ENCODE results near the gene NPFF.

The NPFF gene

DNA sequence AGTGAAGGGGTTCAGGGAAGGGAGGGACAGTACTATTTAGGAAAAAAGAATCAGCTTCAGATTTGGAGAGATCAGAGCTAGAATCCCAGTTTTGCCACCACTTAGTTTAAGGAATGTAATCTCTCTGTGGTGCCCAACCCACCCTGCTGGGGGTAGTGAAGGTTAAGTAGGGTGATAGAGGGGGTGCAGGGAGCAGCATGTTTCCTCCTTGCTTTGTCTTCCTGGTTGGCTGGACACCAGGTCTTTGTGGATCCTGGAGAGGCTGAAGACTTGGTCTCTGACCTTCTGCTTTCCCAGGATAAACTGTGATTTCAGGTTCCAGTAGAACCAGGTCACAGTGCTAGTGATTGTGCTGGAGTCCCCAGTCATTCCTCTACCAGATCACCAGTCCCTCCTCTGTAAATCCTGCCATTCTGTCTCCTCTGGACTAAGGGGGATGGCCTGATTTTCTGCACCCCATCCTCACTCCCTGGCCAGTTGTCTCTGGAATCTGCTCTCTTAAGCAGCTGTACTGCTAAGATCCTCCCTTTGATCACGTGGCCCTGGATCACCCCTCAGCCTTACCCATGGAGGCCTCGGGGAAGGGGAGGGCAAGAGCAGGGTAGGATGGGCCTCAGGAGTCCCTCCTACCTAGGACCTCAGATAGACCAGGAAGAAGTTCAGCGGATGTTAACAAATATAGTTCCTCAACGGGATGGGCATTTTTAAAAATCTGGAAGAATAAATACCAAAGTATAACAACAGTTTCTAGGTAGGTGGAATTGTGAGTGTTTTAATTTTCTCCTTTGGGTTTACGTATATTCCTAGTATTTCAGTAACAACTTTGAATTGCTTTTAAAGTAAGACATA is 11.2 kb downstream of the NPFF start:
- peaks cover 0 to 5% of the 10 kb centered on the region in 2 donors for H3K27me3 ChIP-seq (ENCODE audit: control insufficient read depth in 1 of 2, insufficient read depth in 2 of 2, low read length in 2 of 2)
- peaks cover 37 to 40% of the 10 kb centered on the region in 2 donors for H3K4me1 ChIP-seq (ENCODE audit: control insufficient read depth in 1 of 2, insufficient read depth in 2 of 2, low read length in 2 of 2)
- no peak overlapping the region for H3K4me3 ChIP-seq (ENCODE audit: low read depth in 1 of 2, low read length in 2 of 2)
- H3K27ac ChIP-seq (ENCODE audit: low read depth, low read length) = peak overlapping the region; percentile 5
- H3K36me3 ChIP-seq (ENCODE audit: control insufficient read depth in 1 of 2, insufficient read depth in 2 of 2, low read length in 2 of 2) = no peaks in the 10 kb centered on the region
- peak overlapping the region in 1 of 2 donors; percentile 6 for H3K9ac ChIP-seq (ENCODE audit: low read depth in 1 of 2, low read length in 2 of 2)
- no peaks in the 10 kb centered on the region for H3K9me3 ChIP-seq (ENCODE audit: control insufficient read depth in 1 of 2, low read length in 2 of 2)

DNA sequence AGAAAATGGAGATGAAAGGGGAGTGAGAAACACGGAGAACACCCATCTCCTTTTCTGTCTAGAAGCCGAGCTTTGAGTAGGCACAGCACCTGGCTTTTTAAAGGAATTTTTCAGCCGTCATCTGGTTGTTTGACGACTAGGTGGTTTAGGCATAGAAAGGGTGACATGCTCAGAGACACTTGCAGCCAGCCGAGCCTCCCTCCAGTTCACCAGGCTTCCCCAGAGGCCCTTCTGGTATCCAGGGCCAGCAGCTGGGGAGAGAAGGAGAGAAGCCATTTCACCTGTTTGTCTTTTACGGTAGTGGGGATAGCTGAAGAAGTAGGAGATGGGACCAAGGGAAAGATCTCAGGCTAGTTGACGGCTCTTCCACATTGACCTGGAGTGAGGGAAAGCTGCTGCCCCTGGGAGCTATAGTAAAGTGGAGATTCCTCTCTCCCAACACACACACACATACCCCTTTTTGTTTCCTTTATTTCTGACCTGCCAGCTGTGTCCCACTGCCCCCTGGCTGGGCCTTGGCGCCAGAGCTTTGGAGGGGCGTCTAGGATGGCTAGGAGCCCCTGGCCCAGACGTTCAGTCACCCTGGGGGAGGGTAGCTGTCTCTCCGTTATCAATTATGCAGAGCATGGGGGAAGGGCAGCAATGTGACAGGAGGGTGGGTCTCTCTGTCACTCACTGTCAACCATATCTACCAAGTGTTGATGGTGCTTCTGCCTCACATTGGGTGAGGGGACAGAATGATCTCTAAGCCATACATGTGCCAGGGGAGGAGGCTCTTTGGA is 13.5 kb downstream of the NPFF start:
- peak overlapping the region; percentile 60 to 81 for H3K9ac ChIP-seq (ENCODE audit: low read depth in 1 of 2, low read length in 2 of 2)
- no peaks in the 10 kb centered on the region for H3K9me3 ChIP-seq (ENCODE audit: control insufficient read depth in 1 of 2, low read length in 2 of 2)
- H3K4me1 ChIP-seq (ENCODE audit: control insufficient read depth in 1 of 2, insufficient read depth in 2 of 2, low read length in 2 of 2) = peaks cover 27% of the 10 kb centered on the region in 2 donors
- H3K4me3 ChIP-seq (ENCODE audit: low read depth in 1 of 2, low read length in 2 of 2) = peak overlapping the region; percentile 75 to 96
- peaks cover 0 to 5% of the 10 kb centered on the region in 2 donors for H3K27me3 ChIP-seq (ENCODE audit: control insufficient read depth in 1 of 2, insufficient read depth in 2 of 2, low read length in 2 of 2)
- no peaks in the 10 kb centered on the region for H3K36me3 ChIP-seq (ENCODE audit: control insufficient read depth in 1 of 2, insufficient read depth in 2 of 2, low read length in 2 of 2)
- H3K27ac ChIP-seq (ENCODE audit: low read depth, low read length) = peak overlapping the region; percentile 81

DNA sequence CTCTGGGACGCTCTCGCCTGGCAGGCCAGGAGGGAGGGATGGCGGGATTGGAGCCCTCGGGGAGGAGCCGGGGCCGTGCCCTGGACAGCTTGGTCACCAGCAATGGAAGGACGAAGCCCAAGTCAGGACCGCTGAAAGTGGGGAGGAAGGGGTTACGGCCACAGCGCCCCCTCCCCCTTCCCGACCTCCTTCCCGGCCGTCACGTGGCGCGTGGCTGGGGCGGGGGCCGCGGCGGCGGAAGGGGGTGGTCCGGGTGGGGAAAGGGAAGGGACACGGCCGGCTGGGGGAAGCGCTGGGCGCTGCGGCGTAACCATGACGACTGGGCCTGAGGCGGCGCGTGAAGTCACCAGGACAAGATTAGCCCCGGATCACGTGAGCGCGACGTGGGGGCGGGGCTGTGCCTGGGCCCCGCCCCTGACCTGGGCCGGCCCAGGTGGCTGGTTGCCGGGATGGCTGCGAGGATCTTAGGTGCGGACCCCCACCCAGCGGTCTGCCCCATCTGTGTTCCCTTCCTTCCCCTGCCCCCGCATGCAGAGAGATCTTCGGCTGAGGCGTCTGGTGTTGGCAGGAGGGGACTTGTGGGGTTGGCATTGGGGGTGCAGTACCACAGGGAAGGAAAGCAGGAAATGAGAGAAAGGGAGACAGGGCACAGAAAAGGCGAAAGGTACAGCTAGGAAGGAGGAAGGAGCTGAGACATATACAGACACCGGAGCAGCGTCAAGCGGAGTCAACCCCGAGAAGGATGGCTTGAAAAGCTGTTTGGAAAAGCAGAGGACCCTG is 14.3 kb downstream of the NPFF start:
- Histone ChIP-seq H3K27me3 (ENCODE audit: control insufficient read depth in 1 of 2, insufficient read depth in 2 of 2, low read length in 2 of 2) (no peaks in the 10 kb centered on the region), H3K27ac (ENCODE audit: low read depth, low read length) (peak overlapping the region; percentile 81), H3K9ac (ENCODE audit: low read depth in 1 of 2, low read length in 2 of 2) (peak overlapping the region; percentile 60 to 81), H3K4me1 (ENCODE audit: control insufficient read depth in 1 of 2, insufficient read depth in 2 of 2, low read length in 2 of 2) (peaks cover 21 to 23% of the 10 kb centered on the region in 2 donors), H3K4me3 (ENCODE audit: low read depth in 1 of 2, low read length in 2 of 2) (peak overlapping the region; percentile 75 to 96), H3K9me3 (ENCODE audit: control insufficient read depth in 1 of 2, low read length in 2 of 2) (no peaks in the 10 kb centered on the region), H3K36me3 (ENCODE audit: control insufficient read depth in 1 of 2, insufficient read depth in 2 of 2, low read length in 2 of 2) (peaks cover 0 to under 1% of the 10 kb centered on the region in 2 donors)

DNA sequence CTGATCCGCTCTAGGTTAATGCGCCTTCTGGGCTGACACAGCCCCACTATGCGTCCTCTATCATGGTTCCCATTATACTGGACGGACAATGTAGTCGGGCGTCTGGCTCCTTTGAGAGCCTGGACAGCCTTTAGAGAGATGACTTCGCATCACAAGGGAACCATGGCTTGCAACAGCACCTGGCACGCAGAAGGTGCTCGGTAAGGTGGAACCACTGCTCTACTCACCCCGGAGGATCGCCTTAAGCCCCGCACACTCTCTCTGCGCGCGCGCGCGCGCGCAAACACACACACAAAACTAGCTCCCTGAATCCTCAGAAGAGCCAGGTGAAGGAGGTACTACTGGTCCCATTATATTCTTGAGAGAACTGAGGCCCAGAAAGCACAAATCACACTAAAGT is 15.1 kb downstream of the NPFF start:
- Histone ChIP-seq H3K27me3 (ENCODE audit: control insufficient read depth in 1 of 2, insufficient read depth in 2 of 2, low read length in 2 of 2) (no peaks in the 10 kb centered on the region), H3K27ac (ENCODE audit: low read depth, low read length) (peak overlapping the region; percentile 7), H3K9ac (ENCODE audit: low read depth in 1 of 2, low read length in 2 of 2) (peak overlapping the region in 1 of 2 donors; percentile 81), H3K4me1 (ENCODE audit: control insufficient read depth in 1 of 2, insufficient read depth in 2 of 2, low read length in 2 of 2) (peaks cover 21 to 23% of the 10 kb centered on the region in 2 donors), H3K36me3 (ENCODE audit: control insufficient read depth in 1 of 2, insufficient read depth in 2 of 2, low read length in 2 of 2) (peaks cover 0 to 9% of the 10 kb centered on the region in 2 donors), H3K9me3 (ENCODE audit: control insufficient read depth in 1 of 2, low read length in 2 of 2) (no peaks in the 10 kb centered on the region), H3K4me3 (ENCODE audit: low read depth in 1 of 2, low read length in 2 of 2) (peak overlapping the region in 1 of 2 donors; percentile 96)

DNA sequence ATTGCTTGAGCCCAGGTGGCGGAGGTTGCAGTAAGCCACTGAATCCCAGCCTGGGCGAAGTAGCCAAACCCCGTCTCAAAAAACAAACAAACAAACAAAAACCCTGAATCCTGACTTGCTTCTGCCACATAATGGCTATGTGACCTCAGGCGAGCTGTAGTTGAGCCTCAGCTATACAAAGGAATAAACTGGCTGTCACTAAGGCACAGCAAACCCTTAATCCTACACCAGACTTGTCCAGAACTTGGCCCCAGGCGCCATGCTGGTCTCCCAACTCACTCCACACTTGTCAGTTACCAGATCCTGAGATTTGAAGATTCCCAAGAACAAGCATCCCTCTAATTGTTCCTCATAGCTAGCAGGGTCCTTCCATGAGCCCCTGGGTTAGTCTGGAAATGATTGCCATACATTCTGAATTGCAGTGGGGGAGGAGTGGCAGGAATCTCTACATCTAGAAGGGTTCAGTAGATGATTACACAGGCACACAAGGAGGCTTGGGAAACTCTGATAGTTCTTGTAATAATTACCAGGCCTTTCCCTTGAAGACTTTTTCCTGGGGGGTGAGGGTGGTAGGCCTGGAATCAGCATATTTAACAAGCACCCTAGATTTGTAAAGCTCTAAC is 17.9 kb downstream of the NPFF start:
- H3K27me3 ChIP-seq (ENCODE audit: control insufficient read depth in 1 of 2, insufficient read depth in 2 of 2, low read length in 2 of 2) = no peaks in the 10 kb centered on the region
- H3K4me1 ChIP-seq (ENCODE audit: control insufficient read depth in 1 of 2, insufficient read depth in 2 of 2, low read length in 2 of 2) = peaks cover 10 to 13% of the 10 kb centered on the region in 2 donors
- peaks cover 4 to 32% of the 10 kb centered on the region in 2 donors for H3K36me3 ChIP-seq (ENCODE audit: control insufficient read depth in 1 of 2, insufficient read depth in 2 of 2, low read length in 2 of 2)
- H3K4me3 ChIP-seq (ENCODE audit: low read depth in 1 of 2, low read length in 2 of 2) = no peak overlapping the region
- no peak overlapping the region for H3K27ac ChIP-seq (ENCODE audit: low read depth, low read length)
- no peaks in the 10 kb centered on the region for H3K9me3 ChIP-seq (ENCODE audit: control insufficient read depth in 1 of 2, low read length in 2 of 2)
- H3K9ac ChIP-seq (ENCODE audit: low read depth in 1 of 2, low read length in 2 of 2) = no peak overlapping the region

DNA sequence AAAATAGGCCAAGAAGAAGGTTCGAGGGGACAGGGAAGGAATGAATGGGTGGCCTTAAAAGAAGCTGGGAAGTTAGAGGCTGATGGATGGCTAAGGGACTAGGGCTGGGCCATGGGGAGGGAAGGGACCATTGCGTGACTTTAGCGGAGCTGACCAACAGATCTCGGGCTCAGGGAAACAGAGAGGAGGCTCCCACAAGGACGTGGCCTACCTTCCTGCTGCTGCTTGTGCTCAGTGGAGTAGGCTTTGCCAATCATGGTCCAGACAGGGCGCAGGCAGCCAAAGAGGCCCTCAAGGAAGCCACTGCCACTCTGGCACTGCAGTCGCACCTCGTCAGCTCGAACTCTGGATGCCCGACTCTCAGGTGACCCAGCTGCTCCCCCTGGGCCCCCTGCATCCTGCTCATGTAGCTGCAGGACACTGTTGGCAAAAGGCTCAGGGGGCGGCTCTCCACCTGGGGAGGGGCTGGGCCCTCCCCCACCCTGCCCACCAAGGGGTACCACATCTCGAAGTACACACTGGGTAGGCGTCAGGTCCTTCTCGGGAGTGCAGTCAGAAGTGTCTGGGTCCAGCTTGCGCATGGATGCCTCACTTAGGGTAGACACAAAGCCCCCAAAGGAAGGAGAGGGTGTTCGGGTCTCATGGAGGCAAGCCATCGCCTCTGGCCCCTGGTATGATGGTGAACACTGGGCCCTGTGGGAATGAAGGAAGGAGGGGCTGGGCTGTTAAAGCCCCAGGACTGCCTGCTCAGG is 20.4 kb downstream of the NPFF start:
- Histone ChIP-seq H3K27me3 (ENCODE audit: control insufficient read depth in 1 of 2, insufficient read depth in 2 of 2, low read length in 2 of 2) (no peaks in the 10 kb centered on the region), H3K4me1 (ENCODE audit: control insufficient read depth in 1 of 2, insufficient read depth in 2 of 2, low read length in 2 of 2) (peaks cover 19 to 26% of the 10 kb centered on the region in 2 donors), H3K9ac (ENCODE audit: low read depth in 1 of 2, low read length in 2 of 2) (no peak overlapping the region), H3K27ac (ENCODE audit: low read depth, low read length) (no peak overlapping the region), H3K36me3 (ENCODE audit: control insufficient read depth in 1 of 2, insufficient read depth in 2 of 2, low read length in 2 of 2) (peaks cover 9 to 50% of the 10 kb centered on the region in 2 donors), H3K4me3 (ENCODE audit: low read depth in 1 of 2, low read length in 2 of 2) (no peak overlapping the region), H3K9me3 (ENCODE audit: control insufficient read depth in 1 of 2, low read length in 2 of 2) (no peaks in the 10 kb centered on the region)

DNA sequence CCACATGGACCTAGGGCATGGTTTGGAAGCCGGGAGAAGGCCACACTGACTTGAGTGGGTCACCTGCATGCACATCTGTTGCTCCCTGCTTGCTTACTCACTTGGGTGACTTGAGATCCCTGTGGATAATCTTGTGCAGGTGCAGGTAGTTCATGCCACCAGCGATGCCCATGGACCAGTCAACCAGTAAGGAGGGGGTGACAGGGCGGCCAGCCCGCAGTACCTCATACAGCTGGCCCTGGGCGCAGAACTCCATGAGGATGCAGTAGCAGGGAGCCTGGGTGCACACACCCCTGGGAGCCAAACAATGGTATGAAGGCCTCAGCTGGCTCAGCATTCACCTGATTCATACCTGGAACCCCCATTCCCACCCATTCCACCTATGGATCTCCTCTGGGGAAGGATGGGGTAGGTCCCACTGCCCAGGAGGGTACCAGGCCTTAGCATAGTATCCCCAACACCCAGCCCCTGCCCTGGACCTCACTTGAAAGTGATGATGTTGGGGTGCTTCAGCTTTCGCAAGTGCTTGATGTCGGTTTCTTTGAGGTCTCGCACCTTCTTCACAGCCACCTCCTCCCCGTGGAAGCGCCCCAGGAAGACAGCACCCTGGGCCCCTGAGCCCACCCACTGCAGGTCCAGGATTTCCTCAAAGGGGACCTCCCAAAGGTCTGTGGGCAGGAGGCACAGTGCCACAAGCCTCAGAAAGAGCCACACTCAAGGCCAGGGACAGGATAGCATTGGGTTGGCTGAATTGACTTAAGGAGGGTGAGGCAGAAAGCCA is 21.1 kb downstream of the NPFF start:
- Histone ChIP-seq H3K36me3 (ENCODE audit: control insufficient read depth in 1 of 2, insufficient read depth in 2 of 2, low read length in 2 of 2) (peaks cover 12 to 58% of the 10 kb centered on the region in 2 donors), H3K4me1 (ENCODE audit: control insufficient read depth in 1 of 2, insufficient read depth in 2 of 2, low read length in 2 of 2) (peaks cover 22 to 30% of the 10 kb centered on the region in 2 donors), H3K9ac (ENCODE audit: low read depth in 1 of 2, low read length in 2 of 2) (no peak overlapping the region), H3K4me3 (ENCODE audit: low read depth in 1 of 2, low read length in 2 of 2) (no peak overlapping the region), H3K9me3 (ENCODE audit: control insufficient read depth in 1 of 2, low read length in 2 of 2) (no peaks in the 10 kb centered on the region), H3K27me3 (ENCODE audit: control insufficient read depth in 1 of 2, insufficient read depth in 2 of 2, low read length in 2 of 2) (no peaks in the 10 kb centered on the region), H3K27ac (ENCODE audit: low read depth, low read length) (no peak overlapping the region)

DNA sequence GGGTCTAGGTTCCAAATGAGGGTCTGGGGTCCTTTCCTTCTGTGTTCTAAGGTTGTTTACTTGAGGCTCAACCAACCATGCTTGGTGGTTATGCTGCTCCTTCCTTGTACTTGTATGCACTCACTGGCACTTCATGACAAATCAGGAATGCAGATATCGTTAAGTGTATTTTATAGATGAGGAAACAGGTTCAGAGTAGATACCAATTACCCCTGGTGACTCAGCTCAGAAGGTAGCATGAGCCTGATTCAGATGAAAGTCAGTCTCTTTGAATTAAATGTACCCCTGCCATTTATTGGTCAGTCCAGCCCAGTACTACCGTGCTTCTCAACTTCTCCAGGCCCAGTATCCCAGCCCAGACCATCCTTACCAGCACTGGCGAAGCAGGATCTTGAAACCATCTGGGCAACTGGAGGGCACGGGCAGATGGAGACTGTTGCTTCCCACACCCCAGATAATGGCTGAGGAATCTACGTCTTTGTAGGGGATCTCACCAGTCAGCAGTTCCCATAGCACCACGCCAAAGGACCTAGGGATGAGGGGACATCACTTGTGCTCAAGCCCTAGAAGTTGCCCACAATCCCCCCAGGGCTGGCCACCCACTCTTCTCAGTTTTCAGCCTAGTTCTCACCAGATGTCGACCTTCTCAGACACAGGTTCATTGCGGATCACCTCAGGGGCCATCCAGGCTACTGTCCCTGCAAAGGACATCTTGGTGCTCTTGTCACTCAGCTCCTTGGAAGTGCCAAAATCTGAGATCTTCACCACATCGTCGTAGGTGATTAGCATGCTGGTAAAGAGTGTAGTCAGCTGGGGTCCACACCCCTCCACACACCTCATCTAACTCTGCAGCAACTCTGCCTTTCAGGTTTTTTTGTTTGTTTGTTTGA is 22.4 kb downstream of the NPFF start:
- Histone ChIP-seq H3K27me3 (ENCODE audit: control insufficient read depth in 1 of 2, insufficient read depth in 2 of 2, low read length in 2 of 2) (no peaks in the 10 kb centered on the region), H3K4me3 (ENCODE audit: low read depth in 1 of 2, low read length in 2 of 2) (no peak overlapping the region), H3K27ac (ENCODE audit: low read depth, low read length) (no peak overlapping the region), H3K36me3 (ENCODE audit: control insufficient read depth in 1 of 2, insufficient read depth in 2 of 2, low read length in 2 of 2) (peaks cover 21 to 67% of the 10 kb centered on the region in 2 donors), H3K4me1 (ENCODE audit: control insufficient read depth in 1 of 2, insufficient read depth in 2 of 2, low read length in 2 of 2) (peaks cover 28 to 30% of the 10 kb centered on the region in 2 donors), H3K9ac (ENCODE audit: low read depth in 1 of 2, low read length in 2 of 2) (no peak overlapping the region), H3K9me3 (ENCODE audit: control insufficient read depth in 1 of 2, low read length in 2 of 2) (no peaks in the 10 kb centered on the region)

Measured in duodenal mucosa (tissue), 2 donors.